Astrocyte (in vitro differentiated cells and primary cell): Measurements from ENCODE around the gene POU5F1. TPM values are rescaled to one million over a fixed set of nuclear protein-coding genes. Genes with fewer than 3 reads are reported as not detected.

Experiments
- DNase-seq: peaks from one replicate; pipeline ENCODE4 v3.0.0-alpha.2; 2010; ENCODE audit warnings: low read depth
- FAIRE-seq: peaks from 2 replicates; lab custom pipeline; 2011; peaks lifted over from hg19 to GRCh38; lab: Jason Lieb, UNC
- H2AFZ ChIP-seq: 2 replicates; pipeline ENCODE4 v1.6.0; 2012; ENCODE audit warnings: low read depth, low read length, inconsistent platforms
- H3K27ac ChIP-seq: 2 replicates; pipeline ENCODE4 v1.5.1; 2011; ENCODE audit warnings: low read depth, low read length, inconsistent platforms
- H3K27me3 ChIP-seq: 2 replicates; pipeline ENCODE4 v1.6.0; 2011; ENCODE audit warnings: low read length, inconsistent platforms; ENCODE audit not compliant: insufficient read depth
- H3K36me3 ChIP-seq: 2 replicates; pipeline ENCODE4 v1.5.1; 2011; ENCODE audit warnings: low read length, inconsistent platforms; ENCODE audit not compliant: insufficient read depth
- H3K4me1 ChIP-seq: 2 replicates; pipeline ENCODE4 v1.5.1; 2011; ENCODE audit warnings: low read length, inconsistent platforms; ENCODE audit not compliant: insufficient read depth
- H3K4me2 ChIP-seq: 2 replicates; pipeline ENCODE4 v1.6.0; 2012; ENCODE audit warnings: low read length, inconsistent platforms
- H3K4me3 ChIP-seq: 2 replicates; pipeline ENCODE4 v1.5.1; 2011; ENCODE audit warnings: low read depth, mild to moderate bottlenecking, low read length, inconsistent platforms; ENCODE audit not compliant: insufficient read depth
- H3K79me2 ChIP-seq: 2 replicates; pipeline ENCODE4 v1.6.0; 2012; ENCODE audit warnings: mild to moderate bottlenecking, low read length, inconsistent platforms; ENCODE audit not compliant: insufficient read depth
- H3K9ac ChIP-seq: 2 replicates; pipeline ENCODE4 v1.6.0; 2012; ENCODE audit warnings: mild to moderate bottlenecking, low read length, inconsistent platforms
- H3K9me3 ChIP-seq: 2 replicates; pipeline ENCODE4 v1.5.1; 2012; ENCODE audit warnings: low read depth, mild to moderate bottlenecking, low read length, inconsistent platforms; ENCODE audit not compliant: insufficient read depth
- H4K20me1 ChIP-seq: 2 replicates; pipeline ENCODE4 v1.6.0; 2012; ENCODE audit warnings: low read length, inconsistent platforms; ENCODE audit not compliant: insufficient read depth
- H3K27ac Mint-ChIP-seq: one replicate; pipeline ENCODE4 v1.8.0; 2021; ENCODE audit warnings: mild to moderate bottlenecking, mixed read lengths; ENCODE audit not compliant: unreplicated experiment
- H3K27me3 Mint-ChIP-seq: one replicate; pipeline ENCODE4 v1.8.0; 2021; ENCODE audit warnings: low read depth, mixed read lengths; ENCODE audit not compliant: unreplicated experiment
- H3K36me3 Mint-ChIP-seq: one replicate; pipeline ENCODE4 v1.8.0; 2021; ENCODE audit warnings: low read depth, mixed read lengths; ENCODE audit not compliant: unreplicated experiment
- H3K4me1 Mint-ChIP-seq: one replicate; pipeline ENCODE4 v1.8.0; 2021; ENCODE audit warnings: low read depth, mixed read lengths; ENCODE audit not compliant: unreplicated experiment
- H3K4me3 Mint-ChIP-seq: one replicate; pipeline ENCODE4 v1.8.0; 2021; ENCODE audit warnings: mild to moderate bottlenecking, moderate library complexity, mixed read lengths; ENCODE audit not compliant: unreplicated experiment
- H3K9me3 Mint-ChIP-seq: one replicate; pipeline ENCODE4 v1.8.0; 2021; ENCODE audit warnings: mild to moderate bottlenecking, mixed read lengths; ENCODE audit not compliant: unreplicated experiment
- CTCF ChIP-seq: IDR thresholded peaks from 2 replicates; pipeline ENCODE4 v1.5.1; 2011; ENCODE audit warnings: low read depth, mild to moderate bottlenecking, inconsistent platforms, low read length, moderate library complexity; ENCODE audit not compliant: insufficient read depth
- EZH2 ChIP-seq: IDR thresholded peaks from 2 replicates; pipeline ENCODE4 v1.6.1; 2012; ENCODE audit warnings: mild to moderate bottlenecking, low read length, inconsistent platforms; ENCODE audit not compliant: insufficient read depth
- total RNA-seq: library from RNA; stranded (reverse); gene quantifications from 2 replicates; pipeline ENCODE4 v1.2.1, GENCODE V29; 2021

POU5F1 gene
- total RNA-seq, 1 donor from 2014 or later: 5.4 TPM

GRCh38 chr6:31126396-31127175 lies 43.9 kb downstream of the POU5F1 start:
- Mint-ChIP-seq H3K36me3 (peaks cover 13% of the 10 kb centered on the region), H3K9me3 (no peaks in the 10 kb centered on the region), H3K27me3 (no peaks in the 10 kb centered on the region), H3K4me3 (no peak overlapping the region), H3K4me1 (peaks cover 39% of the 10 kb centered on the region), H3K27ac (peak overlapping the region; percentile 75)
- Histone ChIP-seq H3K27ac (no peak overlapping the region), H3K79me2 (no peaks in the 10 kb centered on the region), H3K9me3 (no peaks in the 10 kb centered on the region), H3K4me3 (no peak overlapping the region), H3K36me3 (no peaks in the 10 kb centered on the region), H3K27me3 (no peaks in the 10 kb centered on the region), H2AFZ (no peak overlapping the region), H3K4me2 (no peak overlapping the region), H3K4me1 (peaks cover 14% of the 10 kb centered on the region), H4K20me1 (no peaks in the 10 kb centered on the region), H3K9ac (no peak overlapping the region)
- TF ChIP-seq EZH2 (no peak), CTCF (no peak)
- DNase-seq (no peak), FAIRE-seq (no peak)

DNA sequence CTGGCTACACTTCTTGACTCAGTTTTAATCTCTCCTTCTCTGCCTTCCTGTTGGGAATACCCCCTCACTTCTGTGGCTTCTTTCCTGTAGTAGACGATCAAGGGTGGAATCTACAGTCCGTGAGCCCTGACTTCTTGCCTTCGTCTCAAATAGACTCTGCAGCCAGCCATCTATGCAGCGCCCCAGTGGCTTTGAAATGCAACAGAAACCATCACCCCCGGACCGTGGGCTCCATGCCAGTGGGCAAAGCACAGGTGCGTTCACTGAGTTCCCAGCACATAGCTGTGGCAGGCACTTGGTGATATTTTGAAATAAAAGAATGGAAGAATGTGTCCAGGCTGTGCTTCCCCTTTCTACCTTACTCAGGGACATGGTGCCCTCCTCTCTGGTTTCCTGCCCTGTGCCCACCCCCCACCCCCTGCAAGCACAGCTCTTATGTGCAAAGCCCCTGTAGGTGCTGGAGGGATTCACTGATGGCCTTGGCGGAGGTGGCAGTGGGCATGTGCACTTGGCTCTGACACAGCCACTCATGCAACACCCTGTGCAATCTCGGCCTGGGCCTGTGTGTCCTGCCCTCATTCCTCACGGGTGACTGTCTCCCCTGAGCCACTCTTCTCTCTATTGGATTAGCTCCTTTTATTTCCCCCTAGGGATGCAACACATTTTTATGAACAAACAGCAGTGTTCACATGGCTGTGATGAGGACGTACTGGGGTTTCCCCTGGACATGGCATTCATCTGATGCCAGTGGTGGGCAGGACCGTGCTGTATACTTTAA lies 44.7 kb downstream of the POU5F1 start:
- no peak for FAIRE-seq
- no peak overlapping the region for H3K27ac ChIP-seq

More for the DNA sequence above, 44.7 kb downstream of the POU5F1 start:
- H3K27me3 ChIP-seq: no peaks in the 10 kb centered on the region
- Mint-ChIP-seq H3K27me3 (no peaks in the 10 kb centered on the region), H3K27ac (no peak overlapping the region), H3K36me3 (peaks cover 13% of the 10 kb centered on the region), H3K9me3 (no peaks in the 10 kb centered on the region), H3K4me3 (no peak overlapping the region), H3K4me1 (peaks cover 41% of the 10 kb centered on the region)
- no peaks in the 10 kb centered on the region for H3K79me2 ChIP-seq
- no peak overlapping the region for H3K9ac ChIP-seq
- no peaks in the 10 kb centered on the region for H3K36me3 ChIP-seq
- H3K9me3 ChIP-seq: no peaks in the 10 kb centered on the region
- no peaks in the 10 kb centered on the region for H4K20me1 ChIP-seq
- DNase-seq: peak; percentile 18
- TF ChIP-seq EZH2 (no peak), CTCF (no peak)
- H3K4me1 ChIP-seq: peaks cover 14% of the 10 kb centered on the region
- no peak overlapping the region for H2AFZ ChIP-seq
- H3K4me2 ChIP-seq: peak overlapping the region; percentile 61
- no peak overlapping the region for H3K4me3 ChIP-seq
